ENCODE measurements around the gene BICRAL.
"Not testable (repeated sequence)": the region's sequence is repeated elsewhere in the genome, so short reads cannot be mapped to it uniquely, and the experiment has no call there.

Gene BICRAL

DNA sequence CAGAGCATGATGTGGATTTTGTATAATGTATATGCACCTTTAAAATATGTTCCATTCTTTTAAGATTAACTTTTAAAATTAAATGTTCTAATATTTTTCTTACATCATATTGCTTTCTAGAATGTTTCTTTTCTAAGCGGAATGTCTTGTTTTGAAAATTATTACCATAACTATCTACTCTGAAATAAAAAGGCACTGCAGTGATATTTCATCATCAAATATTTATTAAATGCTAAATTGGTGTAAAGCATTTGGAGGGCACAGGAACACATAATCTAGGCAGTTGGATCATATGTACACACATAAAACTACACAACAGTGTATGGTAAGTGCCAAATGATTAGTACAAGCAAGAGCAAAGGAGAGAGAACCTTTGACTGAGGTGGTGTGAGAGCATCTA lies 13.8 kb downstream of the BICRAL start:
- DNase-seq, result no peak

DNA sequence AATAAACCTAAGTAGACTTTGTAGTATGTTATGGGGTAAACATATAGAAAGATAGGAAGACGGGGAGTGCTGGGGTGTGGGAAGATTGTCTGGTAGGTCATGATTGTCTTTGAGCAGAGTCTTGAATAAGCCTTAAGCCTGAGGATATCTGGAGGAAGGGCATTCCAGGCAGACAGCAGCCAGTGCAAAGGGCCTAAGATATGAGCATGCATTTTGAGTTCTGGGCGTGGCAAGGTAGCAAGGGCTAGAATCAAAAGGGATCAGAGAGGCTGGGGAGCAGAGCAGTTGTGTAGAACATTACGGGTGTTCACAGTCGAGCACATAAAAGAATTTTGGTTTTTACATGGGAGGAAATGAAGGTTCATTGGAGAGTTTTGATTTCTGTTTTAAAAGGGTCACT lies 14.3 kb downstream of the BICRAL start:
- DNase-seq, result no peak

DNA sequence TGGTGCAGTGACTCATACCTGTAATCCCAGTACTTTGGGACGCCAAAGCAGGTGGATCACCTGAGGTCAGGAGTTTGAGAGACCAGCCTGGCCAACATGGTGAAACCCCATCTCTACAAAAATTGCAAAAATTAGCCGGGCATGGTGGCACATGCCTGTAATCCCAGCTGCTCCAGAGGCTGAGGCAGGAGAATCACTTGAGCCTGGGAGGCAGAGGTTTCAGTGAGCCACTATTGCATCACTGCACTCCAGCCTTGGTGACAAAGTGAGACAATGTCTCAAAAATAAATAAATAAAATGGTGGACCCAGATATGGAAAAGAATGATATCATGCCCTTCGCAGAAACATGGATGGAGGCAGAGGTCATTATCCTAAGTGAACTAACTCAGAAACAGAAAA lies 15.8 kb downstream of the BICRAL start:
- not testable (repeated sequence) for DNase-seq

DNA sequence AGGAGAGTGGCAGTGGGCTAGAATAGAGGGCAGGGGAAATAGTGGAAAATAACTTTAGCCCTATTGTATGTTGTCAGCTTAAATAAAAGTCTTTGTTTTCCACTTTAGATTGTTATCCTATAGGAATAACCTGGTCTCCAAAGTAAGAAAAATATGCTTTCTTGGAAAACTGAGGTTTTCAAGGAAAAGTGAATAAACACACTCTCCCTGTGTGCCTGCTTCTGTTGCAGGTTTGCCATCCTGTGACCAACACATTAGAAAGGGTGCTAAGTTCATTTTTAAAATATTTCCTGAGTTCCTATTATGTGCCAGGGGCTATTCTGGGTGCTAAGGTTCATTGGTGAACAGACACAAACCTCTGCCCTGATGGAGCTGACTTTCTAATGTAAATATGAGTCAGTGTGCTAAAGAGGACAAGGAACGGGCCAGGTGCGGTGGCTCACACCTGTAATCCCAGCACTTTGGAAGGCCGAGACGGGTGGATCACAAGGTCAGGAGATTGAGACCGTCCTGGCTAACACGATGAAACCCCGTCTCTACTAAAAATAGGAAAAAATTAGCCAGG lies 23.5 kb downstream of the BICRAL start:
- no peak for DNase-seq

DNA sequence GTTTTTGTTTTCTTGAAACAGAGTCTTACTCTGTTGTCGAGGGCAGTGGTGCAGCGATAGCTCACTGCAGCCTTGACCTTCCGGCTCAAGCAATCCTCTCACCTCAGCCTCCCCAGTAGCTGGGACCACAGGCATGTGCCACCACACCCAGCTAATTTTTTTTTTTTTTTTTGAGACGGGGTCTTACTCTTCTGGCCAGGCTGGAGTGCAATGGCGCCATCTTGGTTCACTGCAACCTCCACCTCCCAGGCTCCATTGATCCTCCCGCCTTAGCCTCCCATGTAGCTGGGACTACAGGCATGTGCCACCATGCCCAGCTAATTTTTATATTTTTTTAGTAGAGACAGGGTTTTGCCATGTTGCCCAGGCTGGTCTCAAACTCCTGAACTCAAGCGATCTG lies 24.5 kb downstream of the BICRAL start:
- not testable (repeated sequence) for DNase-seq

DNA sequence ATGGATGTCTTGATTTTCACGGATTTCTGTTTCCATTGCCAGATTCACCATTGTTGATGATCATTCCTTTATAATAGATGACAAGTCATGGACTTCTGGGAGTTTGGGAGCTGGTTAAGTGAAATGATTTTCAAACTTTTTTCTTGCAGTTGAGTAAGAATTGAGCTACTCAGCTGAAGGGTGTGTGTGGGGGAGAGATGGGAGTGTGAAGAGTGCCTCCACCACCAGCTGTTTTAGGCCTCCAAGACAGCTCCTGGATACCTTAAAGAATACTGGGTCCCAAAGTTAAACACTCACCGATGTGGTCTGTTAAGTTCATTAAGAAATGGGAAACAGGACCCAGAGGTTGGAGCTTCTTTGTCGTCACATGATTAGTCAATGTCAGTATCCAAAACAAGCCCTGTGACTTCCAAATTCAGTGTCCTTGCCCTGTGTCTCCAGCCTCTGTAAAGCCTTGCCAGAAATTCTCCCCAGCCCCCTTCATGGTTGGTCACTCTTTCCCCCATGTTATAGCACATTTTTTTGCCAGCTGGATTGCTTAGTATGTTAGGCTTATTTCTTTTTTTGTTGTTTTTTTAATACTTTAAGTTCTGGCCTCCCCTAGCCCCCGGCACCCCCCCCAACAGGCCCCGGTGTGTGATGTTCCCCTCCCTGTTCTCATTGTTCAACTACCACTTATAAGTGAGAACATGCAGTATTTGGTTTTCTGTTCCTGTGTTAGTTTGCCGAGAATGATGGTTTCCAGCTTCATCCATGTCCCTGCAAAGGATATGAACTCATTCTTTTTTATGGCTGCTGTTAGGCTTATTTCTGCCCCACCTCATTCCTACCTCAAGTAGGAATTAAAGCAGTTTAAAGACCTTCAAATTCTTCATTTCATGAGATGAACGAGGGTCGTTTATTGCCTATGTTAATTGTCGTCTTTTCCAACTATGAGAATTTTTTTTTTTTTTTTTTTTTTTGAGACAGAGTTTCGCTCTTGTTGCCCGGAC lies 26.9 kb downstream of the BICRAL start:
- DNase-seq, result no peak

DNA sequence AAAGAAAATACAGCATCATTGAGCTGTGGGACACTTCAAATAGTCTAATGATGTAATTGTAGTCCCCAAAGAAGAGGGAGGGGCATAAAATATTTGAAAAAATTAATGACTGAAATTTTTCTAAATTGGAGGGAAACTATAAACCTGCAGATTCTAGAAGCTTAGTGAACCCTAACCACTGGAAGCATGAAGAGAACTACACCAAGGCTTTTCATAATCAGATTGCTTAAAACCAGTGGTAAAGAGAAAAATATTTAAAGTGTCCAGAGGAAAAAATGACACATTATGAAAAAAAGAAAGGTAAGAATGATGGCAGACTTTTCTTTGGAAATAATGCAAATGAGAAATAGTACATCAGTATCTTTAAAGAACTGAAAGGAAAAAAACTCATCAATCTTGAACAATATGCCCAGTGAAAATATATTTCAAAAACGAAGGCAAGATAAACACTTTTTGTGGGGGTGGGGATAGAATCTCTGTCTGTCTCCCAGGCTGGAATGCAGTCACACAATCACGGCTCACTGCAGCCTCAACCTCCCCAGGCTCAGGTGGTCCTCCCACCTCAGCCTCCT lies 31.3 kb downstream of the BICRAL start:
- DNase-seq, result no peak

DNA sequence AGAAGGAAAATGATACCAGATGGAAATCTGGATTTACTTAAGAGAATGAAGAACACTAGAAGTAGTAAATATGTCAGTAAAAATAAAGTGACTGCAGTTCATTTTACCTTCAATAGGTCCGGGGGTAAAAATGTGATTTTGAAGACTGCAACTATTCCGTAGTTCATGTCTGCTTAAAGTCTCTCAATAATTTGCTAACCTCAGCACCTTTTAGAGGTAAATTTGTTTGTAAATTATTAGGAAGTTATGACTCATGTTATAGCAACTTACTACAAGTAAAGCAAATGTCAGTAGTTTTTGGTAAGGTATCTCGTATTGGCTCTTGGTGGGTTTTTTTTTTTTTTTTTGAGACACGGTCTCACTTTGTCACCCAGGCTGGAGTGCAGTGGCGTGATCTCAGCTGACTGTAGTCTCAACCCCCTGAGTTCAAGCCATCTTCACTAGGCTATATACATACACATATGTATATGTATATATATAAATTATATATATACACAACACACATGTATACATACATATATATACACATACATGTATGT lies 32.1 kb downstream of the BICRAL start:
- DNase-seq, result no peak

DNA sequence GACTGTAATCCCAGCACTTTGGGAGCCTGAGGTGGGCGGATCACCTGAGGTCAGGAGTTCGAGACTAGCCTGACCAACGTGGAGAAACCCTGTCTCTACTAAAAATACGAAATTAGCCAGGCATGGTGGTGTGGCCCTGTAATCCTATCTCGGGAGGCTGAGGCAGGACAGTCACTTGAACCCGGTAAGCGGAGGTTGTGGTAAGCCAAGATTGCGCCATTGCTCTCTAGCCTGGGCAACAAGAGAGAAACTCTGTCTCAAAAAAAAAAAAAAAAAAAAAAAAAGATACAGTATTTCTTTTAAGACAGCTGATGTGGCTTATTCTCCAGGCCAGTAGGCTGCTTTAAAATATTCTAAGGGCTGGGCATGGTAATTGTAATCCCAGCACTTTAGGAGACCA lies 33.9 kb downstream of the BICRAL start:
- not testable (repeated sequence) for DNase-seq

DNA sequence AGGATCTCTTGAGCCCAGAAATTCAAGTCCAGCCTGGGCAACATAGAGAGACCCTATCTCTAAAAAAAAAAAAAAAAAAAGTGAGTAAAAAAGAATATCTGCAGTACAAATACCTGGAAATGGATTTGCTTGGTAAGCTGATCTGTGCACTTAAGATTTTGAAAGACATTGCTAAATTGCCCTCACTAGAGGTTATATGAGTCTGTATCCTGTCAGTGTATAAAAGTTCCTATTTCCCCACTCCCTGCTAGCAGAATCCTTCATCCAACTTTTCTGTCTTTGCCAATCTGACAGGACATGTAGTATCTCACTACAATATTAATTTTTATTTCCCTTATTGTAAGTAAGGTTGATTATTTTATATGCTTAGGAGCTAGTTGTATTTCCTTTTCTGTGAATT lies 36.1 kb downstream of the BICRAL start:
- no peak for DNase-seq

DNA sequence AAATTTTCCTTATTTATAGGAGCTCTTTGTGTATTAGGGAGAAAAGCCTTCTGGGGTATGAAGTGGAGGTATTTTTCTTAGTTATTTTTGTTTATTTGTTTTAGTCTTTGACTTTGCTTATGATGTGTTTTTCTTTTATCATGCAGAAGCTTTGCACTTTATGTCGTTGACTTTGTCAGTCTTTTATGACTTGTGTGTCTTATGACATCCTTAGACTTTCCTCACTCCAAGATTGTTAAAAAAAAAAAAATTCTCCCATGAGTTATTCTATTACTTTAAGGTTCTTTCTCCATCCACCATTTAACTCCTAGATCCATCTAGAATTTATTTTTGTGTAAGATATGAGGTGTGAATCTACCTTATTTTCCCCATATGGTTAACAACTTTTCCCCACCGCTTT lies 36.6 kb downstream of the BICRAL start:
- DNase-seq, result no peak

DNA sequence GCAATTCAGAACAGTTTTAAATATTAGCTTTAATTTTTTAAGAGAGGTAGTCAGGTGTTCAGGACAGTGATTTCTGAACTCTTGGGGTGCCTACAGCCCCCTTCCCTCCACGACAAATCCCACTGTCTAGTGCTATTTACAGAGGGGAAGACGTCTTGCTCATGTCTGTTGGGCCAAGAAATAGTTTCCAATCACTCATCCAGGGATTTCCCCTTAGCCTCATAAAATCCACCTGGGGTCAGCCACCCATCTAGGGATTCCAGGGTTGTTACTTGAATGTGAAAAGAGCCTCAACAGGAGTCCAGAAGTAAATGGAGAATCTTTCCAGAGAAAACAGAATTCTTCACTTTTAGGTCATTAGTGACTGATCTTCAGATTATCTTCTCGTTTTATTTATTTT lies 37.0 kb downstream of the BICRAL start:
- no peak for DNase-seq

DNA sequence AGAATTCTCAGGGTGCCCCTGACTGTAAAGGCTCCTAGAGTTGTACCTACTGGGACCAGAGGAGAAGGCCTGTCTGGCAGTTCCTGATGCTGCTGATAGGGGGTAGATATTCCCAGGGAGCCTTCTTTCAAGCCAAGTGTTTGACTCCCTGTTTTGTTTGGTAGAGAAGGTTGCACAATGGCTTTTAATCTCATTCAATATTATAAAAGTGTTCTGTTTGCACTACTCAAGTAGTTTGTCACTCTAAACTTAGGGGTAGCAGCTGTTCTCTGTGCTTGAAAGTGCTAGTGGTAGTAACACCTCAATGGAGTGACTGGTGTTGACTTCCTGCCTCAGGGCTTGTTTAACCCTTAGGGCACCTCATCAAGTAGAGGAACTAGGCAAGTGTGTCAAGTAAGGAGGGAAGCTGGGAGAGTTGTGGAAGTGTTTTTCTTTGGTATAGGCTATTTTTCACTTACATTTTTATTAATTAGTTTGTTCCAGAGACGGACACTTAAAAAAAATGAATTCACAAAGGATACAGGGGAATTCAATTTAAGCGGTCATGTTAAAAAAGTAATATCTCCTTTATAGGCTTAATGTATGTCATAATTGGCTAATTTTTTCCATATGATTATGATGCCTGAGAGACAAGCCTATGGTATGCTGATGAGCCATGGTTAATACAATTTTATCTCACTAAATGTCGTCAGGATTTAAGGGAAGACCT lies 38.1 kb downstream of the BICRAL start:
- no peak for DNase-seq

DNA sequence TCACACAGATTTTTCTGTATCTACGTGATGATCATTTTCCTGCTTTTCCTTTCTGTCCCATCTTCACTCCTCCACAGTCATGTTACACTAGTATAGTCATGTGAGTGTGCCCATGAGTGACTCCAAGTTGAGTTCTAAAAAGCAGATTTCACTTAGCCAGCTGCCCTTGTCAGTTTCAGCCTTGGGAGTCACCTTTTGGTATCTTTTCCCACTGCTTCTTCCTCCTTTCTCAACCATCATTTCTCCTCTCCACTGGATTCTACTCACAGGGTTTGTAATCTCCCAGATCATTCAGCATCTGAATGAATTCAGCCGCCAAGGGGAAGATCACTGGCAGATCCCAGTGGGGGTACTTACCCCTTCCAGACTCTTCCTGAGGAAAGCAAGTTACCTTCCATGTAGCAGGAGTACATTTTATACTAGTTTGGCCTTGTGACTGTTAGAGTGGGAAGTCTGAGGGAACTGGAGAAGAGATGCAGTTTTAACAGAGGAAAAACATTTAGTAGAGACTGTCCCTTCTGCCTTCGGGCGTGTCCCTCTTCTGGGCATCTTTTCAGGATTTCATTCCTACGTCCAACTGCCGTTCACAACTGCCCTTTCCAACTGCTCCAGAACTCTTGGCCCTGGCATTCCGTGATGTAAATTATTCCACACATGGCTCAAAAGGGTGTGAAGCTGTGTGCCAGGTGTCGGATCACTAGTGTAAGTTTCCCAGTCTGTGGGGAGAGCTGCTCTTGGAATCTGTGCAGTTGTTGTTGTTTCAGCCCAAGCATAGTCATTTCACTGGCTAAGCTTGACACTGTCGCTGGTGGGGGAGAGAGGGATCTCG lies 38.9 kb downstream of the BICRAL start:
- DNase-seq, result no peak

DNA sequence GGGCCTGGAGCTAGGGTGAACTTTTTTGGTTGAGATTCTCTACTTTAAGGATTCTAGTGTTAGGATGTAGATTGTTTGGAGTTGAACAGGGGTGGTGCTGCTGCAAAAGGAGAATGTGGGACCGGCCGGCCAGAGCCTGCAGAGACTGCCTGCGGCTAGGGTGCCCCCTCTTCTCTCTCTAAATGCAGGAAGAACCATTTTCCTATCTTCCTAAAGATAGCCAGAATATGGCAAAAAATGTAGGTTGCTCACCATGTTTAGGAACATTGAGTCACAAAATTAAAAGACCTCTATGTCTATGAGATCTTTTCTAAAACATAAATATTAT lies 39.5 kb downstream of the BICRAL start:
- no peak for DNase-seq

DNA sequence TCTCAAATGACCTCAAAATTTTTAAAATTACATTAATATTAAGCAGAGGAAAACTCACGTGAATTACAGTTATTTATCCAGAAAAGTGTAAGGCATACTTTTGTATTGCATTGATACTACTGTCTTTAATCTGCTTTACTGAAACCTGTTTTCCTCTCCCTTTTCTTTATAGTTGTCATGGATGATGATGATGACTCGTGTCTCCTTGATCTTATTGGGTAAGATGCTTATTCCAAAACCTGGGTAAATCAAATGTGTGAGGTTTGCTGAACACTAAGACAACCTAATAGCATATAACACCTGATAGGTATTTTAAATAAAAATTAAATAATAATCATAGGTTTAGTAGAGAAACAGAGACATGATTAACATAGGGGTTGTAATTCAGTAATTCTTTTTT lies 40.0 kb downstream of the BICRAL start:
- no peak for DNase-seq

DNA sequence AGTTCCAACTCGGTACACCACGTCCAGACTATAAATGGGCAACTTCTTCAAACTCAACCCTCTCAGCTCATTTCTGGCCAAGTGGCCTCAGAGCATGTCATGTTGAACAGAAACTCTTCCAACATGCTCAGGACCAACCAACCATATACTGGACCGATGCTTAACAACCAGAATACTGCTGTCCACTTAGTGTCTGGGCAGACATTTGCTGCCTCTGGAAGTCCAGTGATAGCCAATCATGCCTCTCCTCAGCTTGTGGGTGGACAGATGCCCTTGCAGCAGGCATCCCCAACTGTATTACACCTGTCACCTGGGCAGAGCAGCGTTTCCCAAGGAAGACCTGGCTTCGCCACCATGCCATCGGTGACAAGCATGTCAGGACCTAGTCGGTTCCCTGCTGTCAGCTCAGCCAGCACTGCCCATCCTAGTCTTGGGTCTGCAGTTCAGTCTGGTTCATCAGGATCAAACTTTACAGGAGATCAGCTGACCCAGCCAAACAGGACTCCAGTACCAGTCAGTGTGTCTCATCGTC lies 47.8 kb downstream of the BICRAL start:
- DNase-seq, result no peak

DNA sequence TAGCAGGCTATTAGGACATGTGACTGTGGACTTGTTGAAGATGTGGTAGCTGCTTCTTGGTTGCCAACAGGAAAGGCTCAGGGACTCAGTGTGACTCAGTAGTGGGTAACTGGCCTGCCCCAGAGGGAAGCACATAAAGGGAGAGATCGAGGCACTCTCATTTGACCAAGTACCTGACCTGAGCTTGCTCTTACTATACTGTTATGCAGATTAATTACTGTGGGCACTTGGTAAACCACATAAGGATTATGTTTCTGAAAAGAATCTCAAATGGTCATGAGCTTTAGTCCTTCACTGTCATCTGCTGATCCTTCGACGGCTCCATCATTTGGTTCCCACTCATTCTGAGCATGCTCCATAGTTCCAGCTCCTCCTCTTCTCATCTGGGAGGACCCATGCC lies 49.4 kb downstream of the BICRAL start:
- DNase-seq, result no peak

DNA sequence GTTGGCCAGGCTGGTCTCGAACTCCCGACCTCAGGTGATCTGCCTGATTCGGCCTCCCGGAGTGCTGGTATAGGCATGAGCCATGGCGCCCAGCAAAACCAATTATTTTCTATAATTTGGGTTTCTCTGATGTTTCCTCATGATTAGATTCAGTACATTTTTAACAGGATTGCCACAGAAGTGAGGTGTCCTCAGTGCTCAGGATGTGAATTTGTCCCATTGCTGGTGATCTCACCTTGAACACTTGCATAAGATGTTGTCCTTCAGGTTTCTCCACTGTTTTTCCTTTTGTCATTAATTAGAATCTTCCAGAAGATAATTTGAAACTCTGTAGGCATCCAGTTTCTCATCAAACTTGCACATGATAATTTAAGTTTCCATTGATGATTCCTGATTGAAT lies 52.2 kb downstream of the BICRAL start:
- no peak for DNase-seq

DNA sequence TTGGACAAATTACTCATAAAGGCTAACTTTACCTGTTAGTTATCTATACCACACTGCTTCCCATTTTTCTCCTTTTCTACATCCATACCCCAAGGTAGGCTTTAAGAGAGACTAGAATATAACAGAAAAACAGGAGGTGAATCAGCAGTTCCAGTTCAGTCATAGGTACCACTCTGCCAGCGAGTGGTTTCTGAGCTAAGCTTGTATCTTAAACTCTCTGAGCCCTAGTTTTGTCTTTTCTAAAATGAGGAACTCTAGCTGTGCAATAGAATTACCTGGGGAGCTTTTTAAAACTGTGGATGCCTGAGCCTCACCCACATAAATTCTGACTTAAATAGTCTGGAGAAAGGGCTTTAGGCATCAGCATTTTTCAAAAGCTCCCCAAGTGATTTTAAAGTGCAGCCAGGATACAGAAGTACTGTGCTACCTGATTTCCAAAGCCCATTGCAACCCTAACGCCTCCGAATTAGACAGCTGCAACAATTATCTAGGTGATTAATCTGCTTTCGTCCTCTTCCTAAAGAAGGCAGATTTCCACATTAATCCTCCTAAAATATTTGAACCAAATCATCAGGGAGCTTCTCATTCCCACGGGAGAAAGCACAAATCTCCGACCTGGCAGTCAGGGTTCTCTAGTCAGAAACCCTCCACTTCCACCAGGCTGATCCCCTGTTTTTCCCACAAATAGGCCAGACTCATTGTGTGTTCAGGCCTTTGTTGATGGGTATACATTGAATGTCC lies 60.2 kb downstream of the BICRAL start:
- DNase-seq, result no peak

DNA sequence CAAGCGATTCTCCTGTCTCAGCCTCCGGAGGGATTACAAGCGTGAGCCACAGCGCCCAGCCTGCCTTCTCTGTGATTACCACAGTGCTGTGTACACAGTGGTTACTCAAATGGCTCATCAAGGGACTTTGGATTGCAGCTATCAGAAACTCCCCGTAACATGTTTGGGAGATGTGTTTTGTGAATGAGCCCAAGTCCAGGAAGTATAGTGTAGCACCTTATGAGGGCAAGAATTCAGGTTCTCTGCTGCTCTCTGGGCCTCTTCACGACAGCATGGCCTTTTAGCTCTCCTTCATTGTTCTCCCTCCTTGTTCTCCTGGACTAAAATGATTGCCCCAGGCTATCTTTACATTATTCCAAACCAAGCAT lies 63.5 kb downstream of the BICRAL start:
- no peak for DNase-seq

DNA sequence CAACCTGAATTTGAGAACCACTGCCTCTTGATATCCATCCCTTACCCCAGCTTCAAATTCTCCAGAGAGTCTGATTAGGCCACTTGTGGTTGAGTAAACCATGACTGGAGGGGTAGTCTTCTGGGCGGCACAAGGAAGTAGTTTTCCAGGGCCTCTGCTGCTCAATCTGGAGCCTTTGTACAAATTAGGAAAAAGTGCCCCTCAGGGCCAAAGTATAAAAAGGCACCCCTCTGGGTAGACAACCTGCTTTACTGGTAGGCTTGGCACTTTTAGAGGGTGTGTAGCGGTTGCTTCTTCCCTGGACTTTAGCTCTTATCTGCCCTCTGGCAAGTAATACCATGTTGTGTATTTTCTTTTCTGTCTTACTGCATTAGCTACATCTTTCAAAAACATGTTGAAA lies 64.7 kb downstream of the BICRAL start:
- no peak for DNase-seq
